Epithelial cell of esophagus (primary cell): ENCODE data around the gene KCNIP1.

Experiments
- DNase-seq: peaks from one replicate; pipeline ENCODE4 v3.0.0; 2010; ENCODE audit warnings: low read depth
- H3K4me3 ChIP-seq: 2 replicates; pipeline ENCODE4 v1.5.1; 2011; ENCODE audit warnings: mild to moderate bottlenecking, low read length, control low read depth
- CTCF ChIP-seq: IDR thresholded peaks from 2 replicates; pipeline ENCODE4 v1.5.1; 2011; ENCODE audit warnings: low read depth, mild to moderate bottlenecking, low read length, control low read depth, inconsistent platforms; ENCODE audit not compliant: insufficient read depth; ENCODE audit errors: missing control alignments

KCNIP1 gene

GRCh38 chr5:170715141-170715540, 211.3 kb downstream of the KCNIP1 start:
- DNase-seq, result no peak
- no peak for TF ChIP-seq CTCF
- no peak overlapping the region for H3K4me3 ChIP-seq

GRCh38 chr5:170716396-170716795, 212.6 kb downstream of the KCNIP1 start:
- TF ChIP-seq CTCF, result no peak
- H3K4me3 ChIP-seq, result no peak overlapping the region
- DNase-seq, result no peak

GRCh38 chr5:170719551-170719950, 215.7 kb downstream of the KCNIP1 start:
- no peak for TF ChIP-seq CTCF
- DNase-seq, result no peak

GRCh38 chr5:170720179-170720578, 216.4 kb downstream of the KCNIP1 start:
- no peak for DNase-seq
- no peak overlapping the region for H3K4me3 ChIP-seq
- no peak for TF ChIP-seq CTCF

More at GRCh38 chr5:170719551-170719950, 215.7 kb downstream of the KCNIP1 start:
- no peak overlapping the region for H3K4me3 ChIP-seq

- H3K4me3 ChIP-seq, result no peak overlapping the region
- no peak for TF ChIP-seq CTCF
- no peak for DNase-seq
Observed at GRCh38 chr5:170720984-170721383, 217.2 kb downstream of the KCNIP1 start.

- H3K4me3 ChIP-seq, result no peak overlapping the region
- no peak for TF ChIP-seq CTCF
- DNase-seq, result no peak
Observed at GRCh38 chr5:170721681-170722080, 217.9 kb downstream of the KCNIP1 start.

GRCh38 chr5:170722316-170722715, 218.5 kb downstream of the KCNIP1 start:
- no peak overlapping the region for H3K4me3 ChIP-seq
- no peak for TF ChIP-seq CTCF
- no peak for DNase-seq
